Memory B cell (primary cell): ENCODE results near the gene COL11A1.

Source experiments
- ATAC-seq: fragments of 150-1000 bp; cut with Tn5 transposase; 2 replicates; pipeline ENCODE4 v1.10.0; 2021; ENCODE audit warnings: low read depth, mild to moderate bottlenecking, moderate library complexity
- DNase-seq, 2 donors: peaks; one replicate each; pipeline ENCODE4 v3.0.0; 2022; ENCODE audit warnings: low spot score in 2 of 2
- H3K27ac Mint-ChIP-seq: one replicate; pipeline ENCODE4 v1.8.0; 2022; ENCODE audit warnings: mild to moderate bottlenecking, moderate library complexity, mixed read lengths
- H3K27me3 Mint-ChIP-seq: one replicate; pipeline ENCODE4 v1.8.0; 2022; ENCODE audit warnings: mixed read lengths
- H3K36me3 Mint-ChIP-seq: one replicate; pipeline ENCODE4 v1.8.0; 2022; ENCODE audit warnings: mild to moderate bottlenecking, mixed read lengths
- H3K4me1 Mint-ChIP-seq: one replicate; pipeline ENCODE4 v1.8.0; 2022; ENCODE audit warnings: mixed read lengths
- H3K4me3 Mint-ChIP-seq: one replicate; pipeline ENCODE4 v1.8.0; 2022; ENCODE audit warnings: mild to moderate bottlenecking, moderate library complexity, mixed read lengths
- H3K9me3 Mint-ChIP-seq: one replicate; pipeline ENCODE4 v1.8.0; 2022; ENCODE audit warnings: mixed read lengths

Gene COL11A1

DNA sequence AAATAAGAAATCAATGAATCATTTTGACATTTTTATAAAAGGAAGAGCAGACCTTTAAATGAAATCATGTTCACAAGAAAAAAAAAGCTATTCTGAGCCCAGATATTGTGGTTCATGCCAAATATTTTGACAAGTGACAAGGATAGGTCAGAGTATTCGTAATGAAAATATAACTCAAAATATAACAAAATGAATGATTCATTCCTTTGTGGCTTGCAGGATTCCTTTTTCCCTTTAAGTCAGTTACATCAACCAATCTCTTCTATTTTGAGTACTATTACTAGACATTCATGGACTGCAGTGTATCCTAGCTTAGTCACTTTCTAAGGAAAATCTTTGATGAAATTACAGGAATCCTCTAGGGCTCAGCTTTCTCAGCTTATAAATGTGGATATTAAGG lies 188.7 kb downstream of the COL11A1 start:
- no peak overlapping the region for H3K27ac Mint-ChIP-seq
- DNase-seq = no peak
- H3K4me1 Mint-ChIP-seq = no peaks in the 10 kb centered on the region
- H3K4me3 Mint-ChIP-seq = no peak overlapping the region
- no peaks in the 10 kb centered on the region for H3K27me3 Mint-ChIP-seq
- no peaks in the 10 kb centered on the region for H3K36me3 Mint-ChIP-seq
- no peak for ATAC-seq
- no peaks in the 10 kb centered on the region for H3K9me3 Mint-ChIP-seq

- H3K9me3 Mint-ChIP-seq = no peaks in the 10 kb centered on the region
- no peak overlapping the region for H3K4me3 Mint-ChIP-seq
- ATAC-seq (no peak), DNase-seq (no peak)
- H3K4me1 Mint-ChIP-seq = no peaks in the 10 kb centered on the region
- H3K27me3 Mint-ChIP-seq = no peaks in the 10 kb centered on the region
- no peak overlapping the region for H3K27ac Mint-ChIP-seq
- H3K36me3 Mint-ChIP-seq = no peaks in the 10 kb centered on the region
These were observed 206.3 kb downstream of the COL11A1 start for GRCh38 chr1:102901996-102902395.

GRCh38 chr1:102899935-102900334 lies 208.4 kb downstream of the COL11A1 start:
- no peaks in the 10 kb centered on the region for H3K9me3 Mint-ChIP-seq
- H3K4me3 Mint-ChIP-seq = no peak overlapping the region
- H3K36me3 Mint-ChIP-seq = no peaks in the 10 kb centered on the region
- DNase-seq = no peak
- no peaks in the 10 kb centered on the region for H3K4me1 Mint-ChIP-seq
- H3K27ac Mint-ChIP-seq = no peak overlapping the region
- ATAC-seq = no peak
- H3K27me3 Mint-ChIP-seq = no peaks in the 10 kb centered on the region

DNA sequence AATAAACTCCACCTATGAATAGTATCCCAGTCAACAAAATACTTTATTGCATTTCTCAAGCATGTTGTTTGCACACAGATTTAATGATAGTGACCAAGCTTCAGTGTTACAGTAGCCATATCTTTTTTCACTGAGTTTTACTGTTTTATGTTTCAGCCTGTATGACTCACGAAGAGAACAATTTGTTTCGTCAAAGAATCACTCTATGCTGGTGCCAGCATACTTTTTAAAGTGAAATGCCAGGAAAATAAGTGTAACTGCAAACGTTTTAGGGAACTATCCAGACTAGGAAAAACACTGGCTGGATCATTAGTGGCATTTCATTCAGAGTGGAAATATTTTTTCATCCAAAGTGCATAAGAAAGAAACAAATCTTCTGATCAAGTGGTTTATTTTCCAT lies 210.8 kb downstream of the COL11A1 start:
- Mint-ChIP-seq H3K27me3 (no peaks in the 10 kb centered on the region), H3K4me1 (no peaks in the 10 kb centered on the region), H3K9me3 (no peaks in the 10 kb centered on the region), H3K36me3 (no peaks in the 10 kb centered on the region), H3K4me3 (no peak overlapping the region), H3K27ac (no peak overlapping the region)
- ATAC-seq (no peak), DNase-seq (no peak)

- Mint-ChIP-seq H3K27me3 (no peaks in the 10 kb centered on the region), H3K4me3 (no peak overlapping the region), H3K4me1 (no peaks in the 10 kb centered on the region), H3K27ac (no peak overlapping the region), H3K36me3 (no peaks in the 10 kb centered on the region), H3K9me3 (no peaks in the 10 kb centered on the region)
- no peak for DNase-seq
- no peak for ATAC-seq
These were observed 211.6 kb downstream of the COL11A1 start for GRCh38 chr1:102896771-102897170.

- DNase-seq = no peak
- Mint-ChIP-seq H3K4me1 (no peaks in the 10 kb centered on the region), H3K36me3 (no peaks in the 10 kb centered on the region), H3K4me3 (no peak overlapping the region), H3K9me3 (no peaks in the 10 kb centered on the region), H3K27ac (no peak overlapping the region), H3K27me3 (no peaks in the 10 kb centered on the region)
- ATAC-seq = no peak
These were observed 212.0 kb downstream of the COL11A1 start for GRCh38 chr1:102896286-102896685.

DNA sequence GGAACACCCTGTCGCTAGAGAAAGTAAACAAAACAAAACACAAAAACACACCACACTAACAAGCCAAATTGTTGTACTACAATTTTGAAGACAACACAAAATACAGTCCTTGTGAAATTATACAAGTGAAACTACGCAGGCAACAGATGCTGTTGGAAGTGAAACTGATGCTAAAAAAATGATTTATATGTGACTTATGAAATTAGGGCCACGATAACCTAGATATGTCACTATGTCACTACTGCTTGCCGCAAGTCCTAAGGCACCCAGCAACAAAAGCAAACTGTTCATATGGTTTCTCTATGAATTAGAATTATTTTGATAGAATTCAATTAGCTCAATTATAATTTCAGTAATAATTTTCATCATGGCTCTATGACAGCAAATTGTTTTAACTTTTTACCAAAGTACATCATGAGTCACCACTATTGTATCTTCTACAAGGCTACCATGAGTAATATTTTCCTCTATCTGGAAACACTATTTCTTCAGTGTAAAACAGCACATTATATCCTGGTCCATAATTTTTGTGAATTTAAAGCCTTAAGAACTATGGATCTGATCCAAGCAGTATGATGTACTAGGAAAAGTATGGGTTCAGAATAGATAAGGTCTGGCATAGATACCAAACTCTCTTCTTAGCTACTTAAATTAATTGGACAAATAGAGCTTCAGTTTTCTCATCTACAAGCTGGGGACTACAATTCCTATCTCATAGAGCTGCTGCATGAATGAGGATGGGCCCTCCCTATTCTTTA lies 216.3 kb downstream of the COL11A1 start:
- DNase-seq (no peak), ATAC-seq (no peak)
- H3K27ac Mint-ChIP-seq = no peak overlapping the region

GRCh38 chr1:102886638-102887037 lies 221.7 kb downstream of the COL11A1 start:
- H3K4me3 Mint-ChIP-seq = no peak overlapping the region
- no peak for DNase-seq
- H3K9me3 Mint-ChIP-seq = no peaks in the 10 kb centered on the region
- no peak for ATAC-seq
- no peaks in the 10 kb centered on the region for H3K27me3 Mint-ChIP-seq
- H3K4me1 Mint-ChIP-seq = no peaks in the 10 kb centered on the region
- no peaks in the 10 kb centered on the region for H3K36me3 Mint-ChIP-seq
- H3K27ac Mint-ChIP-seq = no peak overlapping the region

More for the DNA sequence above, 216.3 kb downstream of the COL11A1 start:
- H3K9me3 Mint-ChIP-seq = no peaks in the 10 kb centered on the region
- H3K36me3 Mint-ChIP-seq = no peaks in the 10 kb centered on the region
- H3K4me1 Mint-ChIP-seq = no peaks in the 10 kb centered on the region
- H3K27me3 Mint-ChIP-seq = no peaks in the 10 kb centered on the region
- H3K4me3 Mint-ChIP-seq = no peak overlapping the region

DNA sequence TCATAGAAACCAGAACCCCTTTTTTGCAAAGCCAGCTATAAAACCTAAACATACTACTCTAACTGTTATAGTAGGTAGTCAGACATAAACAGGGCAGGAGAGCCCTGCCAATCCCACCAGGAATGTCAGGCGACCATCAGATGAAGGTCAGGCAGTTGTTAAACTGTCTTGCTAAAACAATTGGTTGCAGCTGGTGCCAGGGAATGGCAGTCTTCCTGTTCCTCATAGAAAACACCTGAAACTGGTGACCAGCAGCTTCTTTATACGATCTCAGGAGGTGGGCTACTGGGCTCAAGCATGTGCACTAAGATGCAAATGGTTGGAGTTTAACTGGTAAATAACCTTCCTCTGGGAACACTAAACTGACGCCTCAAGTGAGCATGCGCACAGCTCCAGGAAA lies 224.1 kb downstream of the COL11A1 start:
- Mint-ChIP-seq H3K4me3 (no peak overlapping the region), H3K27ac (no peak overlapping the region), H3K4me1 (no peaks in the 10 kb centered on the region), H3K36me3 (no peaks in the 10 kb centered on the region), H3K9me3 (no peaks in the 10 kb centered on the region), H3K27me3 (no peaks in the 10 kb centered on the region)
- DNase-seq (no peak), ATAC-seq (no peak)

GRCh38 chr1:102879439-102879993 lies 228.8 kb downstream of the COL11A1 start:
- ATAC-seq (no peak), DNase-seq (no peak)
- no peak overlapping the region for H3K27ac Mint-ChIP-seq
- no peak overlapping the region for H3K4me3 Mint-ChIP-seq
- H3K9me3 Mint-ChIP-seq = no peaks in the 10 kb centered on the region
- no peaks in the 10 kb centered on the region for H3K27me3 Mint-ChIP-seq
- H3K4me1 Mint-ChIP-seq = no peaks in the 10 kb centered on the region
- H3K36me3 Mint-ChIP-seq = no peaks in the 10 kb centered on the region

DNA sequence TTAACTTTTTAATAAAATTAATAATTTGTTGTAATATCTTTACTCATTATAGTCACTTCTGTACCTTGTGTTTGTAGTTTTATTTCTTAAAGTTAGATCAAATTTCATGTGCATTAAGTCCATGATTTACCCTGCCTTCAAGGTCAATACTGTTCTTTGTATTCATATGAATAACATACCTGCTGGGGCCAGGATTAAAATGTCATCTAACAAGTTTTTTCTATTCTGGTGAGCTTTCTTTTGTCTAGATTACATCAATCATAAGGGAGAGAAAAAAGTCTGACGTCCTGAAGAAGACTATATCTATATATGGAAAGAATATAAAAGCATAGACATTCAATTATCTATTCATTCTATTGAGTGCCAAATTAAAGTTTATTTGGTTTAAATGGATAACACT lies 232.6 kb downstream of the COL11A1 start:
- ATAC-seq (no peak), DNase-seq (no peak)
- Mint-ChIP-seq H3K4me3 (no peak overlapping the region), H3K27me3 (no peaks in the 10 kb centered on the region), H3K27ac (no peak overlapping the region), H3K36me3 (no peaks in the 10 kb centered on the region), H3K9me3 (peaks cover 3% of the 10 kb centered on the region), H3K4me1 (no peaks in the 10 kb centered on the region)

- DNase-seq (no peak), ATAC-seq (no peak)
- Mint-ChIP-seq H3K9me3 (peaks cover 3% of the 10 kb centered on the region), H3K27ac (no peak overlapping the region), H3K4me3 (no peak overlapping the region), H3K4me1 (no peaks in the 10 kb centered on the region), H3K27me3 (no peaks in the 10 kb centered on the region), H3K36me3 (no peaks in the 10 kb centered on the region)
These were observed 235.8 kb downstream of the COL11A1 start for GRCh38 chr1:102872526-102872925.

GRCh38 chr1:102872097-102872496 lies 236.2 kb downstream of the COL11A1 start:
- no peak overlapping the region for H3K4me3 Mint-ChIP-seq
- DNase-seq (no peak), ATAC-seq (no peak)
- H3K27ac Mint-ChIP-seq = no peak overlapping the region
- H3K4me1 Mint-ChIP-seq = no peaks in the 10 kb centered on the region
- no peaks in the 10 kb centered on the region for H3K27me3 Mint-ChIP-seq
- no peaks in the 10 kb centered on the region for H3K36me3 Mint-ChIP-seq
- H3K9me3 Mint-ChIP-seq = peaks cover 3% of the 10 kb centered on the region

DNA sequence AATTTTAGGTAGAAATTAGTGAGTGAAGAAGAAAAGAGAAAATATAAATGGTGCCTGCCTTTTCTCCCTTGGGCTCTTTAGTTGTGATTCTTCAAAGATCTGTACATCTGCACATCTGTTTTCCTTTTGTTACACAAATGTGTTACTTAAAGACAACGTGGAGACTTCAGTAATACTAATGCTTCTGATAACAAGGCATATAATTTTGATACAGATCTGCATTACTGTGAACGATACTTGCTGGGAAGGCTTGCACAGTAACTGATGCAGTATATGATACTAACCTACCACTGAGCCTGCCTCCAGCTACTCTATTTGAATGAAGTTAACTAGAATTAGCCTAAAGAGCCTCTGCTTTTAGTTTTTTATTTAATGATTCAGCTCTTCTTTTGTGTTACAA lies 244.6 kb downstream of the COL11A1 start:
- no peaks in the 10 kb centered on the region for H3K4me1 Mint-ChIP-seq
- peaks cover 11% of the 10 kb centered on the region for H3K9me3 Mint-ChIP-seq
- no peak for DNase-seq
- no peak overlapping the region for H3K4me3 Mint-ChIP-seq
- no peak overlapping the region for H3K27ac Mint-ChIP-seq
- no peak for ATAC-seq
- H3K36me3 Mint-ChIP-seq = peaks cover 2% of the 10 kb centered on the region
- H3K27me3 Mint-ChIP-seq = no peaks in the 10 kb centered on the region

GRCh38 chr1:102861247-102861646 lies 247.1 kb downstream of the COL11A1 start:
- H3K4me1 Mint-ChIP-seq = no peaks in the 10 kb centered on the region
- ATAC-seq = no peak

More at GRCh38 chr1:102861247-102861646, 247.1 kb downstream of the COL11A1 start:
- peaks cover 2% of the 10 kb centered on the region for H3K36me3 Mint-ChIP-seq
- H3K9me3 Mint-ChIP-seq = peaks cover 11% of the 10 kb centered on the region
- DNase-seq = no peak
- H3K27me3 Mint-ChIP-seq = no peaks in the 10 kb centered on the region
- H3K27ac Mint-ChIP-seq = no peak overlapping the region
- no peak overlapping the region for H3K4me3 Mint-ChIP-seq
